Measurements from ENCODE around the gene TMEM52.

The TMEM52 gene

GRCh38 chr1:1869469-1869868, 49.6 kb downstream of the TMEM52 start:
- H3K27ac ChIP-seq = peak overlapping the region; percentile 85
- H3K27me3 ChIP-seq = no peaks in the 10 kb centered on the region
- TF ChIP-seq CTCF (IDR thresholded peaks at IDR 0.05) = no peak
- H3K4me1 ChIP-seq (ENCODE audit: control insufficient read depth in 1 of 2, insufficient read depth in 1 of 2, low read depth in 1 of 2, low read length in 1 of 2) = peaks cover 33 to 58% of the 10 kb centered on the region in 2 experiments
- peak overlapping the region in 1 of 2 experiments; percentile 17 for H3K4me3 ChIP-seq (ENCODE audit: low read depth in 1 of 2, low read length in 1 of 2)
- no peaks in the 10 kb centered on the region for H3K9me3 ChIP-seq
- peaks cover 13% of the 10 kb centered on the region for H3K36me3 ChIP-seq

Data from neutrophil (primary cell).